Epidermal melanocyte (primary cell): ENCODE measurements around the gene C4orf51.

ENCODE experiments used
- DNase-seq: peaks from one replicate; pipeline ENCODE4 v3.0.0; 2011; ENCODE audit warnings: low spot score; ENCODE audit not compliant: insufficient read length

The C4orf51 gene

DNA sequence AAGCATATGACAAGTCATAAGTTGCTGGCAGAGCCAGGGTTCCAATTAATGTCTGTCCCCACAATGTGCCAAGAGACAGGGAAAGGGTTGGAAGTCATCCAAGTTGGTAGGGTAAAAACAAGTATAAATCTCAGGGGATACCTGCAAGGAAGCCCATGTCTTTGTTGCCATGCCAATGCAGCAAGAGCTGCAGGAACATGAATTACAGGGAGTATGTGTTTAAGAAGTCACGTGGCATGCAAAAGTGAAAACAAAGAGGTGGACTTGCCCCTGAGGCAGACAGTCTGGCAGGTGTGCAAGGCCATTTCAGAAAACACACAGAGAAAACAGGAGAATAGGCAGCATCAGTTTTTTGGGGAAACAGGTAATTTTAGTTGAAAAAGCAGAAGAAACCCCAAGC is 29.4 kb downstream of the C4orf51 start:
- DNase-seq = no peak

DNA sequence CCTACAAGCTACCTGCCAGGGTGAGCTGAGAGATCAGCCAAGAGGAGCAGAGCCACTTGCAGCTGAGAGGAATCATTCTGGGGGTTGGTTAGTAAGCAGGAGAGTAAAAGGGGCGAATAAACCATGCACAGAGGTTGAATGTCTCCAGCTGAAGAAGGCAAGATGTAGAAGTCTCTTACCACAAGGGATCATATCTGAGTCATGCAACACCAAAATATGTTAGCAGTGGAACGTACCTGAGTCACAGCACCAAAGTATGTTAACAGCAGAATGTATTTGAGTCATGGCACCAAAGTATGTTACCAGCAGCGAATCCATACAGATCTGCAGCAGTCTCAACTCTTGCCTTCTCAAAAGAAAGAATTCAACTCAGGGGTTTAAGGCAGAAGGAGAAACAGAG is 29.9 kb downstream of the C4orf51 start:
- DNase-seq = no peak

DNA sequence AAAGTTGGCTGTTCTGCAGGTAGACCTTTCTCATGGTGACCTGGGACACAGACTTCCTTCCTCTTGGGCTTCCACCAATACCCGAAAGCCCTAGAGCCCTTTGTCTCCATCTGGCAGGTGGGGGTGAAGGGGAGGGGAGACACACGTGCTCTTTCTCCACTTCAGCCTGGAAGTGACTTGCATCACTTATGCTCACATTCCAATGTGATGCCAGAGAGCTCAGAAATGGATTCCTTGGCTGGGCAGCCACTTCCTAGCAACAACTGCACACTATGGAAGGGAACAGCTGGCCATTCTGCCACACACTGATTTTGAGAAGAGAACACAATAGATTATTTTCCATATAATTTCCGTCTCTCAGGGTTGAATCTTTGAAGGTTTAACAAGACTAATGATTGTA is 36.3 kb downstream of the C4orf51 start:
- no peak for DNase-seq

DNA sequence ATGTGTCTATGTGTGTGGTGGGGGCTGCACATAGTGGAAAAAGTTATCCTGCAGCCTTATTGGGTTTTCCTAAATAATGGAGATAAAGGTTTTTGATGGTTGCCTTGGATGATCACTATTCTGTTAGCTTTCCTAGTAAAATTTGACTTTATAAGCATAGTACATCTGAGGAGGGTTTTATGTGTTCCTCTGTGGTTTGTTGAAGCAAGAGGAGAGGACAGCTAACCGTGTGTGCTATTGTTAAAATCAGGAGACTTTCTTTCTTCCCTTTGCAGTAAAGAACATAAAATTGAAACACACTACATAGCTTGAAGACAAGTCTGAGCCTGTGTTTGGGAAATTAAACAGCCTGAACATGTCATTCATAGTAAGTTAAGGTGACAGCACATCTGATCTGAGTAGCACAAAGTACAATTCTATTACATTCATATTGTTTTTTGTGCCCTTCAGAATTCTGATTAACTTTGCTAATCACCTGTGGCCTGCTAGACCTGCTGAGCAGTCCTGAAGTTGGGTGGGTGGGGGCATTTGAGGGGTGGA is 36.8 kb downstream of the C4orf51 start:
- no peak for DNase-seq

DNA sequence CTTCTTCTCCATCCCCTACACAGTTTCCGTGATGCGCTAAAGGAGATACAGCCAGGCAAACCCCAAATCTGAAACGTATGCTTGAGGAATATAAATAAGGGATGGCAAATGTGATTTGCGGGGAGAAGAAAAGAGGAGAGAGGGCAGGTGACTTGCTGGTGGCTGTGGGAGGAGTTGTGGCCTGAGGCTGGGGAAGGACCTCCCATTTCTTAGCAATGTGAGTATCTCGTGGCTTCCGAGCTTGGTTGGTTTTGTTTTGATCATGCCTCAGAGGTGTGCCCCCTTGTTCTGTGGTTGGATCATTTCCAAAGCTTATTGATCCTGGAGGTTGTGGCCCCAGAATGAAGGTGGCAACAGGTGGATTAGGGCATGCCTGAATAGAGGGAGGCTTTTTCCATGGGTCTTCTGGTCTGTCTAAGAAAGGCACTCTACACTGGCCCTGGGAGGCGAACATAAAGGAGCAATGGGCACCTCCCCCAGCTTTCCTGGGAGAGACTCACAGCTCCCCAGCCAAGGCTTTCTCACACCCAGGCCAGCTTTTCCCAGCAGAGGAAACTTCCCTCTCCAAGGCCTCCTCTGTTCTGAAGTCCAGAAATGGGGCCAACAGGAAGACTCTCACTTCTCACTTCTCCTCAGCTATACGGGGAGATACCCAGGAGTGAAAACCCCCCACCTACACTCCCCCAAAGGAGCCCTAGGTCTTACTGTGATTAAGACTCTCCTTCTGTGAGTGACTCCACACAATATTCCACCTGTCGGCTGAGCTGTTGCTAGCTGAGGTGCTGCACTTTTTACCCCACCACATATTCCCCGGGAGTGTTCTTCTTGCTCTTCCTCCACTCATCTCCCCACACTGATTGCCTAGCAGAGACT is 40.0 kb downstream of the C4orf51 start:
- DNase-seq = no peak

DNA sequence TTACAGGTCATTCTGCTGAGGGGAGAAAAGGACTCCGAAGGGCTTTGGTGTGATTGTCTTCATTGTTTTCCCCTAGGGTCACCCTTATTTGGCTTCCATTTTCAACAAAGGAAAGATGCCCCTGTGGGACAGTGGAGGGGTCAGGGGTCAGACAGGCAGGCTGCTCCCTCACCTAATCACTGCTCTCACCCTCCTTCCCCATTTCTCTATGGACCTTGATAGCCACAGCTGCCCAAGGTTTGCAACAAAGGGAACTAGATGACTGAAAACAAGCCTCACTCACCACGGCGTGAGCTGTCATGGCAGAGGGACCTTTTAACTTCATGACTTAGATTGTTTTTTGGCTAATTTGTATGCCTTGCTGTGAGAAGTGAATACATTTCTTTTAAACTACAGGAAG is 40.7 kb downstream of the C4orf51 start:
- DNase-seq = no peak

DNA sequence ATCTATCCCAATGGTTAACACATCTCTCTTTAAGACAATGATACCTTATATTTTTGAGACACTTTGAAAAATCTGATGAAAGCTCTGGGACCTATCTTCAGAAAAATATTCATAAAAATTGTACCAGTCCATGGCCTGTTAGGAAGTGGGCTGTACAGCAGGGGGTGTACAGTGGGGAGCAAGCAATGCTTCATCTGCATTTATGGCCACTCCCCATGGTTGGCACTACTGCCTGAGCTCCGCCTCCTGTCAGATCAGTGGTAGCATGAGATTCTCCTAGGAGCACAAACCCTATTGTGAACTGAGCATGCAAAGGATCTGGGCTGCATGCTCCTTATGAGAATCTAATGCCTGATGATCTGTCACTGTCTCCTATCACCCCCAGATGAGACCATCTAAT is 42.6 kb downstream of the C4orf51 start:
- no peak for DNase-seq

DNA sequence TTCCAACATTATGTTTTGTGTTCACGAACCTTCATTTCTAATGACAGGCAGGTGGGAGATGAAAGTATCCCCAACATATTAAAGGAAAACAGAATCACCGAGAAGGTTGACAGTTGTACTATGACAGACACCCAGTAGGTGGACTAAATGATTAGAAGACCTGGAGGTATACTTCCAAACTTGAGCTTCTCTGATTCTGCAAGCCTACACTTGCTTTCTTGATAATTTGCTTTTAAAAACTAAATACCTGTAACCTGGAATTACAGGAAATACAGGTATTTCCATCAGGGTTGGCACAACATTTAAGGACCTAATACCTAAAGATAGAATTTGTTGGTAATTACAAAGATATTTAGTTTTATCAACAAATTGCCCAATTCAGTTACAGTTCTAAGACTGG is 43.4 kb downstream of the C4orf51 start:
- DNase-seq = no peak

DNA sequence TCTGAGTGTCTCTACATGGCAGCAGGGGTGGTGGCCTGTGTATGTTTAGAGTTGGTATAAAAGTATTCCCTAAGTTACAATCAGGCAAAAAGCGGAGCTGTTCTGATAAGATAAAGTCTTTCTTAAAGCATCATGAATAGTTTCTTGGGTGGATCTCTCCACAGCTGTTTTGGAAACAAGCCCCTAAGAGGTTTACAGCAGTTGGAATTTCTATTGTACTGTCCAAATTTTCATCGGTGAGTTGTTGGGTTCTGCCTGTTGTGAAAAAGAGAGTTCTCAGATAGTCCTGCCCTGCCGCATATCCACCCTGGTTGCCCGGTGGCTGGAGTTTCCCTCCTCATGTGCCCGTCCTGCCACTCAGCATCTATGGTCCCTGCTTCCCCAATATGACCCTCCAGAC is 50.1 kb downstream of the C4orf51 start:
- no peak for DNase-seq

DNA sequence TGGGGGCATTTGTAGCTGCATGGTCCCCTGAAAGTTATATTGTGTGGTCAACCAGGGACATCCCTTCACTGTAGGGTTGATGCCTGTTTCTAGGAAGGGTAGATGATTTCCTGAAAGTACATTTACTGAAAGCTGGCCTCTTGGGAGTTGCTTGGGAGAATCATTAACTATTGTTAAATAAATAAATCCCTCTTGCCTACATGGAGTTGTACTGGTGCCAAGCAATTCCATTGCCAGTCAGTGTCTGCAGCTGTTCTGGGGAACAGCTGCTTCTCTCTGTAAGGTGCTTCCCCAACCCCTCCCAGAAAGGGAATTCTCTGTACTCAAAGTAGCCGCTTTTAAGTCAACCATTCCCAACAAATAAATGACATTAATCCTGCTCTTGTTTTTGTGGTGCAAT is 51.1 kb downstream of the C4orf51 start:
- DNase-seq = no peak

DNA sequence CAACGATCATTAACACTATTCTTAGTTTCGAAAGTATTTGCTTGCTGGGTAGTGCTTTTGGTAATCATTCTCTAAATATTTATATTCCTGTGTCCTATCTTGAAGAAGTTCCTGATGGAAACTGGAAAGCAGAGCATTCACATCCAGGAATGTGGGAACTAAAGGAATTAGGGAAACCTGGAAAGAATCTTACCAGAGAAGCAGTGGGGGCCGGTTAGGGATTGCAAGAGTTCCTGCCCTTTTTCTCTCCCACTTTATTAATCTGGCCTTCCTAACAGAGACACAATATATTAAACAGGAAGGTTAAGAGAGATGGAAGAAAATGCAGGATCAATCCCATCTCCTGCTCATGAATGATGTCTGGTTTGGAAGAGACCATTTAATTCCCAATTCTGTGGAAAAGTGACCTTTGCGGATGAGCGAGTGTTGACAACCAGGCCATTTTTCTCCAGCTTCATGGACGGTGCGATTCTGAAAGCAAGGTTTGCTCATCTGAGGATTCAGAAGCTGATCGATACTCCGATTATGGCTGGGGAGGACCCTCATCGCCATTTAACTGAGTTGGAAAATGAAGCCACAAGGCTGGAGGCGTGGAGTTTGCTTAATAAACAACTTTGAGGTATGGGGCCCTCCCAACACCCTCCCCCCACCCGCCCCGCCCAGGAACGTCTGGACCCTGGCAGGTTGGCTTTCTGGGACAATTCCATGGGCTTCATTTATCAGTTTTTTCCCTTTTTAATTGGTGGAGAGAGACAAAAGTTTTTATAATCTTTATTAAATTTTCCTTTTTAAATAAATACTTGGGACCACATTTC is 52.3 kb downstream of the C4orf51 start:
- no peak for DNase-seq

DNA sequence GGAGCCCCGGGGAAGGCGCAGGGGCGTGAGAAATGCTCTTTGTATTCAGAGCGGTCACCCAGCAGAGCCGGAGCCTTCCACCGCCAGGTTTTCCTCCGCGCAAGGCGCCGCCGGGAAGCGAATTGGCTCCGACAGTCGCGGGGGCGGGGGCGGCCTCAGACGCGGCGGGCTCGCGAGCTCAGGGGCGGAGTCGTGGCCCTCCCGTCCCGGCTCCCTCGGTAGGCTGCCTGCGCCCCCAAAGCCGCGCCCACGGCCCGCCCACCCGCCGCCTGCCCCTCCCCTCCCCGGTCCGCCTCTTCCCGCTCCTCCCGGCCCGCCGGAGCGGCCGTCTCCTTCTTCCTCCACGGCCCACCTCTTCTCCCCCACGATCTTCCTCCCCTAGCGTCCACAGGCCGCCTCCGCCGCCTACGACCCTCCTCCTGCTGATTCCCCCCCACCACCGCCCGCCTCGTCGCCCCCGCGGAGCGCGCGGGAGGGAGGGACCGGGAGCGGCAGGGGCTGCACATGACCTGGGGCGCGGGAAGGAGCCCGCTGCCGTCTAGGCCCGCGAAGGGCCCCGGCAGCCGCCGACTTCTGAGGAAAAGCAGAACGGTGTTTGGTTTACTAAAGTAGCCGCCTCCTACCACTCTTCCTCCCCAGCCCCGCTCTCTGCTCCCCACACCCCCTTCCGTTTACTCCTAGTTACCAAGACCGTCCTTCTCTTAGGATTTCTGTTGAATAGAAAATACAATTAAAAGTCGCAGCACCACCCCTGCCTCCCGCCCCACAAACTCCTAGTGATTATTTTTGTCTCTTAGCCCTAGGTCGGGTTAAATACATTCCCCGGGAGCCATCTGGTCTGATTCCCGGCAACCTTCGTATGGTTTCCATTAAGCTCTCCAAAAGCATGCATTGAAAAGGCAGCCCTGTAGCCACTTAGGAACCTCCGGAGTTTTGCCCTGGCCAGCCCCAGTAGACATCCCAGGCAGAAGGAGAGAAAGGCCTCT is 53.2 kb downstream of the C4orf51 start:
- DNase-seq = peak; percentile 75

DNA sequence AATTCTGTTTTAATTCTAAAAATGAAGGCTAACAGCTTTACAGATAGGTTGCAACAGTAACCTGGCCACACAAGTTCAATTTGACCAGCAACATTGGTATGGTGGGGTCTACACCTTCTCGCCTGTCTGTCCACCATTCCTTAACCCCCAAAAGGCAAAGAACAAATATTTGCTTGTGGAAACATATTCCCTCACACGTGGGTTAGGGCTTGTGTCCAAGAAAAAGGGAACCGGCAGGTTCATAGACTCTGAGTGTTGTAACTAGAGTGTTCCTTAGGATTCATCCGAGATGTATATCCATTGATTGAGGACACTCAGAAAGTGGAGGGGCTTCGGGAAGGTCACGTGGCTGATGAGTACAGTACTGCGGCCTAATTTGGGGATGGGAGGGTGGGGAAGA is 54.1 kb downstream of the C4orf51 start:
- no peak for DNase-seq

DNA sequence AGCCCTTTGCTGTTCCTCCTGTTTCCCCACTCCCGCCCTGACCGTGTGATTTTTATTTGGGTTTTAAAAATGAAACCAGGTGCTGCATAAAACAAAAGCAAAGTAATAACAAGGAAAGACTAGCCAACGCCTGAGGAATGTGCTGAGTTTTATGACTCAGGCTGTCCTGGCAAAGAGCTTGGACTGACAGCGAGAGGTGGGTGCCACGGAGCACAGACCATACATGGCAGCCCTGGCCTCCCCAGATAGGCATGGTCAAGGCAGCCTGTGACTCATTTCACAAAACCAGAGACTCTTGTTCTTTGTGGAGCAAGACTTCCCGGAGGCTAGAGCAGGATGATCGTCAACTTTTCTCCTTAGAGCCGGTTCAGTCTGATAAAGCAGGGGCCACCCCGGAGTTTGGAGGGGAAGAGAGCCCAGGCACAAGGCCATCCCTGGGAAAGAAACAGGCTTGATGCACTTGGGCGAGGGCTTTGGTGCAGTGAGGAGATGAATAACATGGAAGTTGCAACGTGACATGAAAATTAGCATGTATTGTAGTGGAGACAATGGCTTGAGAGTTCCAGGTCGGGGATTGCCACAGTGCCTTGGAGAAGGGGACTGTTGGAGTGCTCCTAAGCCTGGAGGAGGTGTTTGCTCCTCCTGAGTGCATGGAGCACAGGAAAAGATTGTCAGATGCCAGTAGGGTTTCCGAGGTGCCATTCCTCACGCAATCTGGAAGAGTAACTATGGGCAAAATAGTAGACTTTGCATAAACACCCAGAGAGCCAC is 54.8 kb downstream of the C4orf51 start:
- DNase-seq = peak; percentile 35

DNA sequence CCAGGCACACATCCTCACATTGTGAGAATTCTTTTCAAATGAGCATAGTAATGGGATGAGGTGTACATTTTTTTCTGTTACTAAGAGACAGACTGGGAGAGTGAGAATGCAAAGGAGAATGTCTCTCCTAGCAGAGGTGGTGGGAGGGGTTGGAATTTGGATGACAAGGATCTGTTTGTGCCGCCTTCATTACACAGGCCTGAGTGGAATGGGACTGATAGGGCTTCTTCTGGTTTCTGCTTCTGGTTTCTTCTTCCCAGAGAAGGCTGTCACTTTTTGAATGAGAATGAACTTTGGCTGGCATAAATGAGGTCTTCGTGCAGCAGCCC is 55.4 kb downstream of the C4orf51 start:
- peak; percentile 20 for DNase-seq

DNA sequence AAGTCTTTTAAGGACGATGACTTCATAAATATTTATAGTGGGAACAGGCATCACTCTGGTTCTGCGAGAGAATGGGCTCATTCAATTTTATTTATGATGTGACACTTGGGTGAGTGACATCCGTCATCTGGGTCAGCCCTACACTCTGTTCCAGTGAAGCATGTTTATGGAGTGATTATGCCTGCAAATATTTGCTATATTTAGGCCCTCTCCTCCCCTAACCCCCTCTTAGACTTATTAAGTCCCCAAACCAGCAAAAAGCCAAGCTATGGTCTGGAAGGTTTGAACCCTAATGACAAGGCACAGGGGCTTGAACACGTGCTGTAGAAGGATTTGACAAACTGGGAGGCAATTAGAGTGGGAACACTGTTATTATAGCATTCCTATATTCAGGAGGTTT is 55.9 kb downstream of the C4orf51 start:
- no peak for DNase-seq

DNA sequence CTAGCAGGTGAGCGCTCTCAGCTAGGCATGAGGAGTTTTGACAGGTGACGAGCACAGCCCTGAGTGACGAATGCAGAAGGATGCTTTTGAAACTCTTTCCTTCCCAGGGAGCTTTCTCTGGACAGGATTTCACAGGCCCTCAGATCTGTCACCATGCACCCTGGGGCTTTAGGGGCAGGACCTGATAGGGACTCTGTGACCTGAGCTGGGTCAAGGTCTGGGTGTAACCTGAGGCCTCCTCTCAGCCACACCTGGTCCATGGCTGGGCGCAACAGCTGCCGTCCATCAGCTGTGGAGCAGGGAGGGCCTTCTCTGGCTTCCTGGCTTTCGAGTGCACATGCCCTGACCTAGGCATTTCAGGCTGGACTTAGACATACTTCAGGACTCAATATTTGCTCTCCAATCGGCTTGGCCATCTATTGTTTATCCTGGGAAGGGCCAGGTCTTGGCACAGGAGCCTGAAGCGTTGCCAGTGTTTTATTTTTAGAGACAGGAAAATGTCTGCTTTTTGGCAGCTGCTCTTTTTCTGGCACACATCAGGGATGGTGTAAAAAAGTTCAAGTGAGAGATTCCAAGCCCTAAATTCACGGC is 56.4 kb downstream of the C4orf51 start:
- no peak for DNase-seq

DNA sequence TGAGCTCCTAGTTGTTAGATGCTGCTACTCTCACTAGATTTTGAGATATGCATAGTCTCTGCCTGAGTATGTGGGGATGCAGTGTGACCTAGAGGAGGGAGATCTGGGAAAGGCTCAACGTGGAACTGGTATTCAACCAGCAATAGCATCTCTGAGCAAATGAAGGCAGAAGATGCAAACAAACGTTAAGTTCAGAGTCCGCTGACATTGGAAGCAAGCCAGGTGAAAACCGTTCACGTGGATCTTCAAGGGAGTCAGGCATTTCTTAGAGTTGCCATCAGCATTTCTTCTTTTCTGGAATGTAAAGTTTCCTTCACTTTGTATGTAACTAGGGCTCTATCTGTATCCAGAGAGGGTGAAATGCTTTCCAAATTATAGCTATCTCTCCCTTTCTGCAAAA is 59.9 kb downstream of the C4orf51 start:
- DNase-seq = no peak

DNA sequence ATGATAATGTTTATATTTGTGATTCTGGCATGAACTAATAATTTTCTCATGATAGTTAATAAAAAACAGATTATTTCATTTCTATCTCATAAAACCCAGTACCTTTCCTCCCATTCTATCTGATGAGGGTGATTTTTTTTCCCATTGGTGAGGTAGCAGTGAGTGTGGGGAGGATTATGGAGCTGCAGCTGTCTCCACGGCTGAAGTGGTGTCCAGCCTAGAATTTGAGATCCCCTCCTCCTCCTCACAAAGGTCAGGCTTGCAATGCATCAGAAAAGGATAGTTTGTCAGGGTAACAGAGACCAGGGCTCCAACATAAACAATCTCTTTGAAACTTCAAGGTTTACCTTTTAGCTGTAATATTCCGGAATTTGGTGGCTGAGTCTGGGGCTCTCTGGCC is 60.9 kb downstream of the C4orf51 start:
- DNase-seq = no peak

DNA sequence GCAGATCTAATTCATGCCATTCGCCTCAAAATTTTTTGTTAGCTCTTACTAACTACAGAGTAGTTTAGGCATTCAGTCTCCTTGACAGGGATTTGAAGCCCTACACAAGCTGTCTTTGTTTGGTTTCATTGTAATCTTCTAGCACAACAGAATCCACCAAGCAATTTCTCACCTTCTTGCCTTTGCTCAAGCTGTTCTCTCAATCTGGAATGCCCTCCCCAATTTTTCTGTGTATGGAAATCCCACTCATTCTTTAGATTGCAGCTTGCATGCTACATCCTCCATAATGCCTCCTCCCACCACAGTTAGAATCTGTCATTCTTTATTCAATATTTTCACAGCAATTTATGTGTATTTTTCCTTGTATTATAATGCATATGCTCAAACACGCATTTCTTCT is 63.7 kb downstream of the C4orf51 start:
- DNase-seq = no peak
